CD1c-positive myeloid dendritic cell (primary cell): Measurements from ENCODE around the gene LYRM2.

Experiments used
- DNase-seq: peaks from one replicate; pipeline ENCODE4 v3.0.0-alpha.2; 2016; ENCODE audit errors: extremely low spot score

The LYRM2 gene

GRCh38 chr6:89596056-89596455, 42.5 kb downstream of the LYRM2 start:
- DNase-seq, result peak; percentile 28

- DNase-seq, result no peak
Measured at GRCh38 chr6:89591745-89592144, 46.8 kb downstream of the LYRM2 start.

- no peak for DNase-seq
Measured at GRCh38 chr6:89590133-89590532, 48.4 kb downstream of the LYRM2 start.

- no peak for DNase-seq
Measured at GRCh38 chr6:89589297-89590025, 49.1 kb downstream of the LYRM2 start.

GRCh38 chr6:89585154-89585553, 53.4 kb downstream of the LYRM2 start:
- DNase-seq, result no peak

GRCh38 chr6:89584539-89584938, 54.0 kb downstream of the LYRM2 start:
- no peak for DNase-seq

- DNase-seq, result no peak
Measured at GRCh38 chr6:89583559-89583958, 55.0 kb downstream of the LYRM2 start.

- DNase-seq, result no peak
Measured at GRCh38 chr6:89582669-89583325, 55.8 kb downstream of the LYRM2 start.

GRCh38 chr6:89581689-89582088, 56.9 kb downstream of the LYRM2 start:
- no peak for DNase-seq

GRCh38 chr6:89580997-89581666, 57.4 kb downstream of the LYRM2 start:
- DNase-seq, result no peak

GRCh38 chr6:89575562-89575960, 63.0 kb downstream of the LYRM2 start:
- DNase-seq, result no peak

- DNase-seq, result no peak
Measured at GRCh38 chr6:89574910-89575561, 63.5 kb downstream of the LYRM2 start.

- no peak for DNase-seq
Measured at GRCh38 chr6:89567630-89568390, 70.7 kb downstream of the LYRM2 start.

- no peak for DNase-seq
Measured at GRCh38 chr6:89566930-89567629, 71.5 kb downstream of the LYRM2 start.

- no peak for DNase-seq
Measured at GRCh38 chr6:89566008-89566800, 72.3 kb downstream of the LYRM2 start.

- DNase-seq, result no peak
Measured at GRCh38 chr6:89564752-89565427, 73.7 kb downstream of the LYRM2 start.

- DNase-seq, result no peak
Measured at GRCh38 chr6:89563866-89564265, 74.7 kb downstream of the LYRM2 start.

- DNase-seq, result no peak
Measured at GRCh38 chr6:89562093-89562973, 76.2 kb downstream of the LYRM2 start.

GRCh38 chr6:89559487-89559886, 79.1 kb downstream of the LYRM2 start:
- DNase-seq, result no peak
